SK-N-SH treated with all-trans-retinoic acid at 6 μM for 48 hours (cell line): ENCODE results near the gene RMND1.

Experiments used
- ATAC-seq: fragments of 200-7000 bp; cut with Tn5 transposase; 3 replicates; pipeline ENCODE4 v1.9.1; 2020; ENCODE audit warnings: mild to moderate bottlenecking, moderate library complexity
- BACH2 ChIP-seq: fragments of 250-450 bp; sonication (Bioruptor Pico); IDR thresholded peaks from 2 replicates; pipeline ENCODE4 v1.9.0; 2021; ENCODE audit warnings: mild to moderate bottlenecking, borderline replicate concordance
- CSDC2 ChIP-seq: fragments of 250-450 bp; sonication (Bioruptor Pico); IDR thresholded peaks from 2 replicates; pipeline ENCODE4 v1.5.0; 2020; ENCODE audit warnings: mild to moderate bottlenecking, moderate library complexity
- GLIS3 ChIP-seq: fragments of 250-450 bp; sonication (Bioruptor Pico); IDR thresholded peaks from 2 replicates; pipeline ENCODE4 v1.5.0; 2020; ENCODE audit warnings: mild to moderate bottlenecking, moderate library complexity
- ISL1 ChIP-seq: fragments of 250-450 bp; sonication (Bioruptor Pico); IDR thresholded peaks from 2 replicates; pipeline ENCODE4 v2.1.2; 2022; ENCODE audit warnings: mild to moderate bottlenecking, moderate library complexity
- PPARA ChIP-seq: fragments of 250-450 bp; sonication (Bioruptor Pico); IDR thresholded peaks from 2 replicates; pipeline ENCODE4 v1.5.0; 2020; ENCODE audit warnings: mild to moderate bottlenecking, borderline replicate concordance
- RARB ChIP-seq: fragments of 250-450 bp; sonication (Bioruptor Pico); IDR thresholded peaks from 2 replicates; pipeline ENCODE4 v1.8.0; 2021; ENCODE audit warnings: mild to moderate bottlenecking, moderate library complexity
- SNAI2 ChIP-seq: fragments of 250-450 bp; sonication (Bioruptor Pico); IDR thresholded peaks from 2 replicates; pipeline ENCODE4 v1.5.0; 2020; ENCODE audit warnings: mild to moderate bottlenecking, moderate library complexity
- TCF4 ChIP-seq: fragments of 250-450 bp; sonication (Bioruptor Pico); IDR thresholded peaks from 2 replicates; pipeline ENCODE4 v1.8.0; 2021; ENCODE audit warnings: mild to moderate bottlenecking, moderate library complexity, borderline replicate concordance
- TOX ChIP-seq: fragments of 250-450 bp; sonication (Bioruptor Pico); IDR thresholded peaks from 2 replicates; pipeline ENCODE4 v1.8.0; 2021; ENCODE audit warnings: mild to moderate bottlenecking, moderate library complexity, borderline replicate concordance
- ZC3H10 ChIP-seq: fragments of 250-450 bp; sonication (Bioruptor Pico); IDR thresholded peaks from 2 replicates; pipeline ENCODE4 v1.5.1; 2021; ENCODE audit warnings: mild to moderate bottlenecking, moderate library complexity
- ZFP3 ChIP-seq: fragments of 250-450 bp; sonication (Bioruptor Pico); IDR thresholded peaks from 2 replicates; pipeline ENCODE4 v1.5.0; 2020; ENCODE audit warnings: mild to moderate bottlenecking, moderate library complexity
- ZNF8 ChIP-seq: fragments of 450-650 bp; formaldehyde crosslinking; IDR thresholded peaks from 2 replicates; pipeline ENCODE4 v1.5.0; 2020; ENCODE audit warnings: mild to moderate bottlenecking, moderate library complexity
- TF ChIP-seq, protein P1 (sequence below): fragments of 250-450 bp; sonication (Bioruptor Pico); IDR thresholded peaks from 2 replicates; pipeline ENCODE4 v1.5.1; 2021; ENCODE audit warnings: mild to moderate bottlenecking, moderate library complexity
- TF ChIP-seq, protein P2 (sequence below): fragments of 250-450 bp; sonication (Bioruptor Pico); IDR thresholded peaks from 2 replicates; pipeline ENCODE4 v1.5.0; 2020; ENCODE audit warnings: mild to moderate bottlenecking, moderate library complexity
- TF ChIP-seq, protein P3 (sequence below): fragments of 250-450 bp; sonication (Bioruptor Pico); IDR thresholded peaks from 2 replicates; pipeline ENCODE4 v1.8.0; 2021; ENCODE audit warnings: low read depth, mild to moderate bottlenecking, moderate library complexity, borderline replicate concordance
- TF ChIP-seq, protein P4 (sequence below): fragments of 250-450 bp; sonication (Bioruptor Pico); IDR thresholded peaks from 2 replicates; pipeline ENCODE4 v1.5.1; 2020; ENCODE audit warnings: low read depth, mild to moderate bottlenecking, moderate library complexity
- TF ChIP-seq, protein P5 (sequence below): fragments of 250-450 bp; sonication (Bioruptor Pico); IDR thresholded peaks from 2 replicates; pipeline ENCODE4 v1.8.0; 2020; ENCODE audit warnings: mild to moderate bottlenecking, moderate library complexity, borderline replicate concordance

RMND1 gene

DNA sequence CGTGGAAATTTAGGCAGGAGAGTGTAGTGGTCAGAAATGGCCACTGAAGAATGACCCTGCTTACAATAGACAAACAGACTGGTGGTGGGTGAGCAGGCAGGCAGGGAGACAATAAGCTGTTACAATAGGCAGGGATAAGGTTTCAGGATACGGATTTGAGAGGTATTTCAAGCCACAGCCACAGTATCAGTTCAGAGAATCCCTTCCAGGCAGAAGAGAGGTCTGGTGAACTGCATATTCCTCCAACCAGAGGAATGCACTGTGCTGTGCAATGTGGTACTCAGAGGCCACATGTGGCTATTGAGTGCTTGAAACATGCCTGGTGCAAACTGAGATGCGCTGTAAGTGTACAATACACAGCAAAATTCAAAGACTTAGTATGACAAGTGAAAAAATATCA lies 20.6 kb downstream of the RMND1 start:
- TF ChIP-seq TOX (CRISPR knock-in tag) (no peak), BACH2 (CRISPR knock-in tag) (no peak), SNAI2 (no peak), GLIS3 (CRISPR knock-in tag) (no peak), TCF4 (no peak), RARB (CRISPR knock-in tag) (no peak), ZC3H10 (CRISPR knock-in tag) (no peak)
- TF ChIP-seq, protein P1, sequence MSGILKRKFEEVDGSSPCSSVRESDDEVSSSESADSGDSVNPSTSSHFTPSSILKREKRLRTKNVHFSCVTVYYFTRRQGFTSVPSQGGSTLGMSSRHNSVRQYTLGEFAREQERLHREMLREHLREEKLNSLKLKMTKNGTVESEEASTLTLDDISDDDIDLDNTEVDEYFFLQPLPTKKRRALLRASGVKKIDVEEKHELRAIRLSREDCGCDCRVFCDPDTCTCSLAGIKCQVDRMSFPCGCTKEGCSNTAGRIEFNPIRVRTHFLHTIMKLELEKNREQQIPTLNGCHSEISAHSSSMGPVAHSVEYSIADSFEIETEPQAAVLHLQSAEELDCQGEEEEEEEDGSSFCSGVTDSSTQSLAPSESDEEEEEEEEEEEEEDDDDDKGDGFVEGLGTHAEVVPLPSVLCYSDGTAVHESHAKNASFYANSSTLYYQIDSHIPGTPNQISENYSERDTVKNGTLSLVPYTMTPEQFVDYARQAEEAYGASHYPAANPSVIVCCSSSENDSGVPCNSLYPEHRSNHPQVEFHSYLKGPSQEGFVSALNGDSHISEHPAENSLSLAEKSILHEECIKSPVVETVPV (CRISPR knock-in tag): no peak
- TF ChIP-seq, protein P2, sequence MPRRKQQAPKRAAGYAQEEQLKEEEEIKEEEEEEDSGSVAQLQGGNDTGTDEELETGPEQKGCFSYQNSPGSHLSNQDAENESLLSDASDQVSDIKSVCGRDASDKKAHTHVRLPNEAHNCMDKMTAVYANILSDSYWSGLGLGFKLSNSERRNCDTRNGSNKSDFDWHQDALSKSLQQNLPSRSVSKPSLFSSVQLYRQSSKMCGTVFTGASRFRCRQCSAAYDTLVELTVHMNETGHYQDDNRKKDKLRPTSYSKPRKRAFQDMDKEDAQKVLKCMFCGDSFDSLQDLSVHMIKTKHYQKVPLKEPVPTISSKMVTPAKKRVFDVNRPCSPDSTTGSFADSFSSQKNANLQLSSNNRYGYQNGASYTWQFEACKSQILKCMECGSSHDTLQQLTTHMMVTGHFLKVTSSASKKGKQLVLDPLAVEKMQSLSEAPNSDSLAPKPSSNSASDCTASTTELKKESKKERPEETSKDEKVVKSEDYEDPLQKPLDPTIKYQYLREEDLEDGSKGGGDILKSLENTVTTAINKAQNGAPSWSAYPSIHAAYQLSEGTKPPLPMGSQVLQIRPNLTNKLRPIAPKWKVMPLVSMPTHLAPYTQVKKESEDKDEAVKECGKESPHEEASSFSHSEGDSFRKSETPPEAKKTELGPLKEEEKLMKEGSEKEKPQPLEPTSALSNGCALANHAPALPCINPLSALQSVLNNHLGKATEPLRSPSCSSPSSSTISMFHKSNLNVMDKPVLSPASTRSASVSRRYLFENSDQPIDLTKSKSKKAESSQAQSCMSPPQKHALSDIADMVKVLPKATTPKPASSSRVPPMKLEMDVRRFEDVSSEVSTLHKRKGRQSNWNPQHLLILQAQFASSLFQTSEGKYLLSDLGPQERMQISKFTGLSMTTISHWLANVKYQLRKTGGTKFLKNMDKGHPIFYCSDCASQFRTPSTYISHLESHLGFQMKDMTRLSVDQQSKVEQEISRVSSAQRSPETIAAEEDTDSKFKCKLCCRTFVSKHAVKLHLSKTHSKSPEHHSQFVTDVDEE: no peak
- TF ChIP-seq, protein P3, sequence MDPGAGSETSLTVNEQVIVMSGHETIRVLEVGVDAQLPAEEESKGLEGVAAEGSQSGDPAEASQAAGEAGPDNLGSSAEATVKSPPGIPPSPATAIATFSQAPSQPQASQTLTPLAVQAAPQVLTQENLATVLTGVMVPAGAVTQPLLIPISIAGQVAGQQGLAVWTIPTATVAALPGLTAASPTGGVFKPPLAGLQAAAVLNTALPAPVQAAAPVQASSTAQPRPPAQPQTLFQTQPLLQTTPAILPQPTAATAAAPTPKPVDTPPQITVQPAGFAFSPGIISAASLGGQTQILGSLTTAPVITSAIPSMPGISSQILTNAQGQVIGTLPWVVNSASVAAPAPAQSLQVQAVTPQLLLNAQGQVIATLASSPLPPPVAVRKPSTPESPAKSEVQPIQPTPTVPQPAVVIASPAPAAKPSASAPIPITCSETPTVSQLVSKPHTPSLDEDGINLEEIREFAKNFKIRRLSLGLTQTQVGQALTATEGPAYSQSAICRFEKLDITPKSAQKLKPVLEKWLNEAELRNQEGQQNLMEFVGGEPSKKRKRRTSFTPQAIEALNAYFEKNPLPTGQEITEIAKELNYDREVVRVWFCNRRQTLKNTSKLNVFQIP (CRISPR knock-in tag): no peak
- 0 out of 3 replicates have a peak, but pooled peaks have one; percentile 35 for ATAC-seq

DNA sequence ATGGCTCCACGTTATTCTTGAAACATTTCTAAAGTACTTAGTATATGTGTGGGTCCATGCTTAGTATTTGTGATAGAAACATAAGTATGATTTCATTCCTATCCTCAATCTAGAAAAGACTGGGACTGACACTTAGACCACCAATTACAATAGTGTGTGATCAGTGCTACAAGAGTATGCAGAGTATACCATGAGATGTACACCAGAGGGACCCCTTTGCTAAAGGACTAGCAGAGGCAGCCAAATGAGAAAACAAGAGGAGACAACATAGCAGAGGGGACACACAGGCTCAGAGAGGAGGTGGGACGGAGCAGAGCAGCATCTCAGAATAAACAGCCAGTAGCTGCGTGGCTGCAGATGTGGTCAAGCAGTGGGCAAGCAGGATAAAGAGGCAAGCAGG lies 21.0 kb downstream of the RMND1 start:
- TF ChIP-seq, protein P4, sequence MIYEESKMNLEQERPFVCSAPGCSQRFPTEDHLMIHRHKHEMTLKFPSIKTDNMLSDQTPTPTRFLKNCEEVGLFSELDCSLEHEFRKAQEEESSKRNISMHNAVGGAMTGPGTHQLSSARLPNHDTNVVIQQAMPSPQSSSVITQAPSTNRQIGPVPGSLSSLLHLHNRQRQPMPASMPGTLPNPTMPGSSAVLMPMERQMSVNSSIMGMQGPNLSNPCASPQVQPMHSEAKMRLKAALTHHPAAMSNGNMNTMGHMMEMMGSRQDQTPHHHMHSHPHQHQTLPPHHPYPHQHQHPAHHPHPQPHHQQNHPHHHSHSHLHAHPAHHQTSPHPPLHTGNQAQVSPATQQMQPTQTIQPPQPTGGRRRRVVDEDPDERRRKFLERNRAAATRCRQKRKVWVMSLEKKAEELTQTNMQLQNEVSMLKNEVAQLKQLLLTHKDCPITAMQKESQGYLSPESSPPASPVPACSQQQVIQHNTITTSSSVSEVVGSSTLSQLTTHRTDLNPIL: no peak
- TF ChIP-seq GLIS3 (CRISPR knock-in tag) (no peak), TCF4 (no peak), CSDC2 (CRISPR knock-in tag) (no peak), PPARA (CRISPR knock-in tag) (no peak), RARB (CRISPR knock-in tag) (no peak), ZFP3 (no peak), ISL1 (CRISPR knock-in tag) (no peak), ZNF8 (no peak), TOX (CRISPR knock-in tag) (no peak)
- TF ChIP-seq, protein P3 (CRISPR knock-in tag): no peak
- TF ChIP-seq, protein P5, sequence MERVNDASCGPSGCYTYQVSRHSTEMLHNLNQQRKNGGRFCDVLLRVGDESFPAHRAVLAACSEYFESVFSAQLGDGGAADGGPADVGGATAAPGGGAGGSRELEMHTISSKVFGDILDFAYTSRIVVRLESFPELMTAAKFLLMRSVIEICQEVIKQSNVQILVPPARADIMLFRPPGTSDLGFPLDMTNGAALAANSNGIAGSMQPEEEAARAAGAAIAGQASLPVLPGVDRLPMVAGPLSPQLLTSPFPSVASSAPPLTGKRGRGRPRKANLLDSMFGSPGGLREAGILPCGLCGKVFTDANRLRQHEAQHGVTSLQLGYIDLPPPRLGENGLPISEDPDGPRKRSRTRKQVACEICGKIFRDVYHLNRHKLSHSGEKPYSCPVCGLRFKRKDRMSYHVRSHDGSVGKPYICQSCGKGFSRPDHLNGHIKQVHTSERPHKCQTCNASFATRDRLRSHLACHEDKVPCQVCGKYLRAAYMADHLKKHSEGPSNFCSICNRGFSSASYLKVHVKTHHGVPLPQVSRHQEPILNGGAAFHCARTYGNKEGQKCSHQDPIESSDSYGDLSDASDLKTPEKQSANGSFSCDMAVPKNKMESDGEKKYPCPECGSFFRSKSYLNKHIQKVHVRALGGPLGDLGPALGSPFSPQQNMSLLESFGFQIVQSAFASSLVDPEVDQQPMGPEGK: no peak
- TF ChIP-seq, protein P1 (CRISPR knock-in tag): no peak
- TF ChIP-seq, protein P2: no peak
- ATAC-seq: peak; percentile 37; the same call in 1 of the 3 replicates
